Immature natural killer cell (primary cell): ENCODE results near the gene GINM1. TPM values are rescaled to one million over a fixed set of nuclear protein-coding genes. Genes with fewer than 3 reads are reported as not detected.

Experiments used
- DNase-seq, 3 donors: peaks; one replicate each; pipeline ENCODE4 v3.0.0; 2022; ENCODE audit warnings: mixed read lengths in 1 of 3
- H3K27ac Mint-ChIP-seq, 6 donors: one replicate each; pipeline ENCODE4 v1.8.0; 2020; ENCODE audit warnings: mixed read lengths in 6 of 6, mild to moderate bottlenecking in 5 of 6, inconsistent platforms in 4 of 6, moderate library complexity in 3 of 6
- H3K27me3 Mint-ChIP-seq, 3 donors: one replicate each; pipeline ENCODE4 v1.8.0; 2020 to 2021; ENCODE audit warnings: low read depth in 3 of 3, mild to moderate bottlenecking in 3 of 3, mixed read lengths in 3 of 3, moderate library complexity in 3 of 3, inconsistent platforms in 1 of 3
- H3K36me3 Mint-ChIP-seq, 3 donors: one replicate each; pipeline ENCODE4 v1.8.0; 2020; ENCODE audit warnings: mixed read lengths in 3 of 3, inconsistent platforms in 2 of 3, mild to moderate bottlenecking in 2 of 3
- H3K4me1 Mint-ChIP-seq, 2 donors: one replicate each; pipeline ENCODE4 v1.8.0; 2020; ENCODE audit warnings: inconsistent platforms in 2 of 2, mild to moderate bottlenecking in 2 of 2, mixed read lengths in 2 of 2, moderate library complexity in 1 of 2
- H3K4me3 Mint-ChIP-seq, 5 donors: one replicate each; pipeline ENCODE4 v1.8.0; 2020; ENCODE audit warnings: mild to moderate bottlenecking in 5 of 5, mixed read lengths in 5 of 5, inconsistent platforms in 3 of 5, moderate library complexity in 3 of 5
- H3K9me3 Mint-ChIP-seq, 6 donors: one replicate each; pipeline ENCODE4 v1.8.0; 2020; ENCODE audit warnings: mild to moderate bottlenecking in 6 of 6, mixed read lengths in 6 of 6, inconsistent platforms in 4 of 6, moderate library complexity in 3 of 6
- polyA plus RNA-seq, 3 donors: library from polyadenylated mRNA; unstranded; fragments of 300-500 nt; fragmentation: Illumina TruSeq; gene quantifications; one replicate each; pipeline ENCODE4 v1.2.3, GENCODE V29; 2021

The GINM1 gene
- polyA plus RNA-seq, 3 donors from 2014 or later = 22.5 to 26.4 (median 25.5) TPM

DNA sequence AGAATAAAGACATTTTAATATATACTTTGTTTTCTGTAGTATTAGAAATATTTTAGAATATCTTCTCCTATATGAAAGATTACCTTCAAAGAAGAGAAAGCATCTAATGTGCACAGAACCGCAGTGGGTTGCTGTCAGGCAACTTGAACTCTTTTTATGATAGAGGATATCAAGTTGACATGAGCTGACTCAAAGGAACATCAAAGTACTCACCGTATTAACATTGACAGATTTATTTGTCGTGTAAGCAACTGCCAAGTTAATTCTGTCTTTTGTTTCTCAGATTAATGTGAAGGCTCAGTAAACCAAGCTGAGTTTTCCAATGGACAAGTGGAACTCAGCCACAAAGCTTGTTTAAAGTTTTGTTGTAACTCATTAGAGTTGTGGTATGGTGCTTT lies 2.2 kb upstream of the GINM1 start:
- Mint-ChIP-seq H3K4me3 (no peak overlapping the region), H3K9me3 (no peaks in the 10 kb centered on the region), H3K27me3 (peaks cover 5 to 15% (median 13%) of the 10 kb centered on the region in 3 donors), H3K36me3 (no peaks in the 10 kb centered on the region), H3K4me1 (peaks cover 14 to 29% of the 10 kb centered on the region in 2 donors), H3K27ac (no peak overlapping the region)
- no peak for DNase-seq

GRCh38 chr6:149566410-149567193 lies 427 bp downstream of the GINM1 start:
- DNase-seq = peak; percentile 35 to 43 (median 41)
- H3K27ac Mint-ChIP-seq = peak overlapping the region; percentile 73 to 85 (median 80)
- H3K9me3 Mint-ChIP-seq = no peaks in the 10 kb centered on the region
- no peaks in the 10 kb centered on the region for H3K36me3 Mint-ChIP-seq
- H3K4me3 Mint-ChIP-seq = peak overlapping the region; percentile 88 to 96 (median 88)
- H3K4me1 Mint-ChIP-seq = peaks cover 14 to 29% of the 10 kb centered on the region in 2 donors
- H3K27me3 Mint-ChIP-seq = peaks cover 5 to 9% (median 8%) of the 10 kb centered on the region in 3 donors

GRCh38 chr6:149567194-149567586 lies 1.0 kb downstream of the GINM1 start:
- H3K27ac Mint-ChIP-seq = peak overlapping the region; percentile 73 to 85 (median 80)
- DNase-seq = no peak
- H3K27me3 Mint-ChIP-seq = peaks cover 5 to 9% (median 8%) of the 10 kb centered on the region in 3 donors
- peaks cover 14 to 29% of the 10 kb centered on the region in 2 donors for H3K4me1 Mint-ChIP-seq
- H3K4me3 Mint-ChIP-seq = peak overlapping the region; percentile 88 to 96 (median 88)
- H3K9me3 Mint-ChIP-seq = no peaks in the 10 kb centered on the region
- no peaks in the 10 kb centered on the region for H3K36me3 Mint-ChIP-seq

- H3K4me1 Mint-ChIP-seq = peaks cover 14 to 29% of the 10 kb centered on the region in 2 donors
- peak overlapping the region in 2 of 6 donors; percentile 46 to 66 for H3K27ac Mint-ChIP-seq
- H3K9me3 Mint-ChIP-seq = no peaks in the 10 kb centered on the region
- H3K27me3 Mint-ChIP-seq = peaks cover 5 to 9% (median 6%) of the 10 kb centered on the region in 3 donors
- H3K36me3 Mint-ChIP-seq = no peaks in the 10 kb centered on the region
- DNase-seq = no peak
- H3K4me3 Mint-ChIP-seq = peak overlapping the region; percentile 36 to 96 (median 88)
These were observed 1.9 kb downstream of the GINM1 start for GRCh38 chr6:149567945-149568585.

- Mint-ChIP-seq H3K27ac (no peak overlapping the region), H3K36me3 (peaks cover 7 to 26% (median 11%) of the 10 kb centered on the region in 3 donors), H3K9me3 (no peaks in the 10 kb centered on the region), H3K4me1 (peaks cover 0 to 3% of the 10 kb centered on the region in 2 donors), H3K27me3 (no peaks in the 10 kb centered on the region), H3K4me3 (no peak overlapping the region)
- no peak for DNase-seq
These were observed 14.7 kb downstream of the GINM1 start for GRCh38 chr6:149580880-149581279.

DNA sequence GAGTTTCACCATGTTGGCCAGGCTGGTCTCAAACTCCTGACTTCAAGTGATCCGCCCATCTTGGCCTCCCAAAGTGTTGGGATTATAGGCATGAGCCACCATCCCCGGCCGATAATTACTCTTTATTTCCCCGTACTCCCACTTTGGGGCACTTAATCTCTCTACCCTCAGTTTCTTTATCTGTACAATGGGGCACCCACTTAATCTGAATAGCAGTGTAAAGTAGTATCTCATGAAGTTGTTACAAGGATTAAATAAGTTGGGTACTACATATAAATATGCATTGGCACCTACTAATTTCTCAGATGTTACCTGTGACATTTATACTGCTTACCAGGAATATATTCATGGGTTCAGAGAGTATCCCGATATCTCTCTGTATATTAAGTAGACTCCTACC lies 15.2 kb downstream of the GINM1 start:
- H3K4me1 Mint-ChIP-seq = peaks cover 0 to 3% of the 10 kb centered on the region in 2 donors
- H3K4me3 Mint-ChIP-seq = no peak overlapping the region
- H3K36me3 Mint-ChIP-seq = peaks cover 7 to 26% (median 11%) of the 10 kb centered on the region in 3 donors
- H3K9me3 Mint-ChIP-seq = no peaks in the 10 kb centered on the region
- peak overlapping the region in 1 of 6 donors; percentile 22 for H3K27ac Mint-ChIP-seq
- no peak for DNase-seq
- H3K27me3 Mint-ChIP-seq = no peaks in the 10 kb centered on the region

DNA sequence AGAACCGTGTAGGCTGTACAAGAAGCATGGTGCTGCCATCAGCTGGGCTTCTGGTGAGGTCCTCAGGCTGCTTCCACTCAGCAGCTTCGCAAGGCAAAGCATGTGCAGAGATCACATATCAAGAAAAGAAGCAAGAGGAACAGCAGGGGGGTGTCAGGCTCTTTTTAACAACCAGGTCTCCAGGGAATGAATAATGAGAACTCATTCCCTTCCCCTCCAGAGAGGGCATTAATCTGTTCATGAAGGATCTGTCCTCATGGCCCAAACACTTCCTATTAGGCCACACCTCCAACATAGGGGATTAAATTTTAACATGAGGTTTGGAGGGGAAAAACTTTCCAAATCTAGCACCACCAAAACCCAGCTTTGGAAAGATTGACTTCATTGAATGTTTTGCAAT lies 20.0 kb downstream of the GINM1 start:
- Mint-ChIP-seq H3K9me3 (no peaks in the 10 kb centered on the region), H3K4me3 (no peak overlapping the region), H3K36me3 (peaks cover 8 to 22% (median 12%) of the 10 kb centered on the region in 3 donors), H3K4me1 (no peaks in the 10 kb centered on the region), H3K27ac (no peak overlapping the region), H3K27me3 (no peaks in the 10 kb centered on the region)
- no peak for DNase-seq

GRCh38 chr6:149592983-149593382 lies 26.8 kb downstream of the GINM1 start:
- no peaks in the 10 kb centered on the region for H3K27me3 Mint-ChIP-seq

DNA sequence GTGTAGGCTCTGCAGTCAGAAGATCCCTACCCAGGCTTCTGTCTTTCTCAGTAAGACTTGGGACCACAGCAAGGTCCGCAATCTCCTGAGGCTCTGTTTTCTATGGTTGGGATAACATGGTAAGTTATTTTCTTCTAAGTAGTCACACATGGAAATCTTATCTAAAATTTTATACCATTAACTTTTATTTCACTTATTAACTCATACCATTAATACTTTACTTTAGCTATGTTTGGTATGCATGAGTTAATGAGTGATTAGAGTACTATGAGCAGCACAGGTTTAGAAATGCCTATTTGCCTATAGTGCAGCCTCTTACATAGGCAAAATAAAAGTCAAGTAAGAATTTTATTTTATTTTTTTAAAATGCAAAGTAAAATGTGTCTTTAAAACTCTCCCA lies 27.2 kb downstream of the GINM1 start:
- Mint-ChIP-seq H3K4me1 (no peaks in the 10 kb centered on the region), H3K36me3 (peaks cover 8 to 18% (median 8%) of the 10 kb centered on the region in 3 donors), H3K4me3 (no peak overlapping the region), H3K9me3 (no peaks in the 10 kb centered on the region), H3K27me3 (no peaks in the 10 kb centered on the region), H3K27ac (no peak overlapping the region)
- DNase-seq = no peak

More at GRCh38 chr6:149592983-149593382, 26.8 kb downstream of the GINM1 start:
- Mint-ChIP-seq H3K27ac (peak overlapping the region in 1 of 6 donors; percentile 34), H3K9me3 (no peaks in the 10 kb centered on the region), H3K36me3 (peaks cover 8 to 18% (median 8%) of the 10 kb centered on the region in 3 donors), H3K4me1 (no peaks in the 10 kb centered on the region), H3K4me3 (no peak overlapping the region)
- DNase-seq = no peak

GRCh38 chr6:149600508-149600907 lies 34.3 kb downstream of the GINM1 start:
- H3K27me3 Mint-ChIP-seq = no peaks in the 10 kb centered on the region
- no peak overlapping the region for H3K4me3 Mint-ChIP-seq
- H3K27ac Mint-ChIP-seq = no peak overlapping the region
- DNase-seq = no peak
- H3K9me3 Mint-ChIP-seq = no peaks in the 10 kb centered on the region
- H3K4me1 Mint-ChIP-seq = no peaks in the 10 kb centered on the region
- H3K36me3 Mint-ChIP-seq = peaks cover 11 to 16% (median 11%) of the 10 kb centered on the region in 3 donors

DNA sequence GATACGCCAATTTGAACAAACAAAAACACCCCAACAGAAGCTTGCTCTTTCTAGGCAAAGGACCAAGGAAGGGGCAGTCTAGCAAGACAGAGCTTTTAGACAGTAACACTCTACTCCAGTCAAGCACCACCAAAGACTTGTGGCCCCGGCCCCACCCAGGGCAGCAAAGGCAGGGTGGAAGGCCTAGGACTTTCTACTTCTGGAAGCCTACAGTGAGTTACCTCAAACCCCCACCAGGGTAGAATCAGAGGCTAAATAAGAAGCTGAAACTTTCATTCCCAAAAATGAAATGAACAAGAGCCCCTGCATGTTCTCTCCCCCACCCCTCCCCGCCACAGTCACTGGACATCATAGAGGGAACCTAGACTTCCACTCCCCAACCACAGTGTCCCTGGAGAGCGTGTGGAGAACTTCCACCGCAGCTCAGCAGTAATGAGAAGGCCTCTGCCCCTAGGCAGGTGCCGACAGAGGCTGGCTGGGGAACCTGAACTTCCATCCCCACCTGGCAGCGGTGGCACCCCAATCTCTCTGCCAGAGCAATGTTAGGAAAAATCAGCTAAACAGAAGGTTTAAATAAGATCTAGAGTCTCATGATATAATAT lies 42.3 kb downstream of the GINM1 start:
- peaks cover 14 to 23% (median 15%) of the 10 kb centered on the region in 3 donors for H3K36me3 Mint-ChIP-seq

DNA sequence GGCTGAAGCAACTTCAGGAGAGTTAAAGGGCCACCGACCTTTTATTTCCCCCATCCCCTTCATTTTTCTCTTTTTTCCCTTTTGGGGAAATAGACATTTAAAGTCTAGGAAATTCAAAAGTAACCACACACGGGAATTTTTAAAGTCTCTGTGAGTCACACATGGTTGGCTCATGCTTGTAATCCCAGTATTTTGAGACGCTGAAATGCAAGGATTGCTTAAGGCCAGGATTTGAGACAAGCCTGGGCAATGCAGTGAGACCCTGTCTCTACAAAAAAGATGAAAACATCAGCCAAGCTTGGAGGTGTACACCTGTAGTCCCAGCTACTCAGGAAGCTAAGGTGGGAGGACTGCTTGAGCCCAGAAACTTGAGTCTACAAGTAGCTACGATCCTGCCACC lies 48.2 kb downstream of the GINM1 start:
- no peak overlapping the region for H3K27ac Mint-ChIP-seq
- peaks cover 0 to 2% (median 0%) of the 10 kb centered on the region in 6 donors for H3K9me3 Mint-ChIP-seq
- DNase-seq = no peak
- H3K36me3 Mint-ChIP-seq = peaks cover 24 to 33% (median 31%) of the 10 kb centered on the region in 3 donors
- H3K27me3 Mint-ChIP-seq = no peaks in the 10 kb centered on the region
- H3K4me1 Mint-ChIP-seq = peaks cover 0 to 7% of the 10 kb centered on the region in 2 donors
- no peak overlapping the region for H3K4me3 Mint-ChIP-seq

More for the DNA sequence above, 42.3 kb downstream of the GINM1 start:
- Mint-ChIP-seq H3K27ac (peak overlapping the region in 1 of 6 donors; percentile 47), H3K4me3 (no peak overlapping the region), H3K9me3 (peaks cover 0 to 2% (median 0%) of the 10 kb centered on the region in 6 donors), H3K27me3 (no peaks in the 10 kb centered on the region), H3K4me1 (peaks cover 4 to 6% of the 10 kb centered on the region in 2 donors)
- no peak for DNase-seq

DNA sequence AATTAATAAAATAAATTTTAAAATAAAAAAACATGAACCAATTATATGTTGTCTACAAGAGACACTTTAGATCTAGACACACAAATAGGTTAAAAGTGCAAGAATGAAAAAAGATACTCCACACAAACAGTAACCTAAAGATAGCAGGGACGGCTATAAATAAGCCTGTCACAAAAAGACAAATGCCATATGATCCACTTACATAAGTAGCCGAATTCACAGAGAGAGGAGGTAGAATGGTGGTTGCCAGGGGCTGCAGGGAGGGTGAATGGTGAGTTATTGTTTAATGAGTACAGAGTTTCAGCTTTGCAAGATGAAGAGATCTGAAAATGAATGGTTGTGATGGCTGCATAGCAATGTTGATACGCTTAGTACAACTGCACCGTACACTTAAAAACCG lies 49.6 kb downstream of the GINM1 start:
- Mint-ChIP-seq H3K27me3 (peaks cover 0 to 2% (median 0%) of the 10 kb centered on the region in 3 donors), H3K9me3 (peaks cover 0 to 2% (median 0%) of the 10 kb centered on the region in 6 donors)

More for the DNA sequence above, 49.6 kb downstream of the GINM1 start:
- Mint-ChIP-seq H3K4me3 (no peak overlapping the region), H3K27ac (no peak overlapping the region), H3K36me3 (peaks cover 30 to 45% (median 40%) of the 10 kb centered on the region in 3 donors), H3K4me1 (peaks cover 0 to 3% of the 10 kb centered on the region in 2 donors)
- no peak for DNase-seq
